IMR-90 (cell line): ENCODE measurements around the gene SMIM14. TPM values are rescaled to one million over a fixed set of nuclear protein-coding genes. Genes with fewer than 3 reads are reported as not detected.

Source experiments
- ATAC-seq: fragments of 200-7000 bp; cut with Tn5 transposase; 2 replicates; pipeline ENCODE4 v1.9.1; 2020; ENCODE audit warnings: low read depth, mild to moderate bottlenecking, moderate library complexity
- BruUV-seq: library from RNA; stranded (reverse); fragments of 400-500 nt; replicated peaks from 2 replicates; lab custom pipeline; 2021; lab: Mats Ljungman, UMichigan
- CTCF ChIA-PET: fragments of 300-600 bp; formaldehyde crosslinking; extraction: SDS; loops from one replicate; lab custom pipeline; 2021; ENCODE audit warnings: antibody characterized with exemption; lab: Yijun Ruan, JAX
- POLR2A ChIA-PET: fragments of 300-600 bp; sonication (Branson Sonifier 250); formaldehyde crosslinking; loops from one replicate; lab custom pipeline; 2022; ENCODE audit warnings: antibody characterized with exemption; ENCODE audit not compliant: unreplicated experiment; lab: Charles Lee
- DNase-seq: peaks from one replicate; pipeline ENCODE4 v3.0.0; 2013
- H2AFZ ChIP-seq: replicated peaks from 2 replicates; pipeline ENCODE3; 2013; ENCODE audit warnings: low read length, mild to moderate bottlenecking; ENCODE audit not compliant: poor library complexity
- H2AK5ac ChIP-seq: 2 replicates; pipeline ENCODE4 v1.6.1; 2013; ENCODE audit warnings: low read depth, low read length, inconsistent platforms
- H2AK9ac ChIP-seq: replicated peaks from 2 replicates; pipeline ENCODE3; 2013; ENCODE audit warnings: mild to moderate bottlenecking, low read depth, low read length, moderate library complexity; ENCODE audit not compliant: poor library complexity
- H2BK120ac ChIP-seq: 2 replicates; pipeline ENCODE4 v1.6.1; 2013; ENCODE audit warnings: low read depth, low read length, inconsistent platforms
- H2BK15ac ChIP-seq: 3 replicates; pipeline ENCODE4 v1.6.1; 2013; ENCODE audit warnings: low read depth, low read length, inconsistent platforms
- H2BK20ac ChIP-seq: 2 replicates; pipeline ENCODE4 v1.6.1; 2013; ENCODE audit warnings: low read depth, mild to moderate bottlenecking, inconsistent platforms, low read length, moderate library complexity
- H2BK5ac ChIP-seq: 2 replicates; pipeline ENCODE4 v1.6.1; 2013; ENCODE audit warnings: mild to moderate bottlenecking, low read depth, low read length, inconsistent platforms; ENCODE audit not compliant: poor library complexity, severe bottlenecking
- H3K14ac ChIP-seq: replicated peaks from 2 replicates; pipeline ENCODE4 v1.6.1; 2013; ENCODE audit warnings: low read depth, low read length, inconsistent platforms
- H3K18ac ChIP-seq: 2 replicates; pipeline ENCODE4 v1.6.1; 2013; ENCODE audit warnings: low read depth, low read length, control low read depth
- H3K23ac ChIP-seq: 2 replicates; pipeline ENCODE4 v1.6.1; 2013; ENCODE audit warnings: low read depth, low read length, inconsistent platforms
- H3K27ac ChIP-seq: 2 replicates; pipeline ENCODE4 v1.5.1; 2013; ENCODE audit warnings: mild to moderate bottlenecking, control low read depth, low read length; ENCODE audit not compliant: insufficient read depth
- H3K27me3 ChIP-seq: 2 replicates; pipeline ENCODE4 v1.6.1; 2013; ENCODE audit warnings: low read length; ENCODE audit not compliant: control insufficient read depth, insufficient read depth
- H3K36me3 ChIP-seq: 2 replicates; pipeline ENCODE4 v1.6.1; 2013; ENCODE audit warnings: low read length, mixed read lengths; ENCODE audit not compliant: control insufficient read depth, insufficient read depth
- H3K4ac ChIP-seq: 2 replicates; pipeline ENCODE4 v1.6.1; 2013; ENCODE audit warnings: low read depth, low read length, inconsistent platforms
- H3K4me1 ChIP-seq: 2 replicates; pipeline ENCODE4 v1.6.1; 2013; ENCODE audit warnings: low read length, mixed read lengths; ENCODE audit not compliant: control insufficient read depth, insufficient read depth
- H3K4me2 ChIP-seq: 2 replicates; pipeline ENCODE4 v1.6.1; 2013; ENCODE audit warnings: low read depth, mild to moderate bottlenecking, control low read depth, low read length, moderate library complexity
- H3K4me3 ChIP-seq: 2 replicates; pipeline ENCODE4 v1.5.1; 2013; ENCODE audit warnings: low read depth, mild to moderate bottlenecking, control low read depth, low read length, moderate library complexity; ENCODE audit not compliant: insufficient read depth
- H3K56ac ChIP-seq: 2 replicates; pipeline ENCODE4 v1.6.1; 2013; ENCODE audit warnings: low read length, inconsistent platforms; ENCODE audit not compliant: insufficient read depth; ENCODE audit errors: extremely low read depth
- H3K79me1 ChIP-seq, 2 experiments: 2 replicates each; pipeline ENCODE4 v1.6.1; 2013; ENCODE audit warnings: low read length in 2 of 2, inconsistent platforms in 1 of 2, low read depth in 1 of 2
- H3K9ac ChIP-seq: 2 replicates; pipeline ENCODE4 v1.6.1; 2013; ENCODE audit warnings: low read depth, low read length, control low read depth
- H3K9me1 ChIP-seq: 2 replicates; pipeline ENCODE4 v1.6.1; 2013; ENCODE audit warnings: low read length, inconsistent platforms; ENCODE audit not compliant: insufficient read depth
- H3K9me3 ChIP-seq: 2 replicates; pipeline ENCODE4 v1.6.1; 2013; ENCODE audit warnings: low read length; ENCODE audit not compliant: control insufficient read depth, insufficient read depth
- H4K20me1 ChIP-seq: 2 replicates; pipeline ENCODE4 v1.6.1; 2013; ENCODE audit warnings: low read length, inconsistent platforms; ENCODE audit not compliant: insufficient read depth
- H4K5ac ChIP-seq: 2 replicates; pipeline ENCODE4 v1.6.1; 2013; ENCODE audit warnings: mild to moderate bottlenecking, low read depth, low read length, control low read depth
- H4K8ac ChIP-seq, 2 experiments: 2 replicates each; pipeline ENCODE4 v1.6.1; 2013; ENCODE audit warnings: low read depth in 2 of 2, low read length in 2 of 2, control low read depth in 1 of 2, inconsistent platforms in 1 of 2
- H4K91ac ChIP-seq: 2 replicates; pipeline ENCODE4 v1.6.1; 2013; ENCODE audit warnings: low read depth, low read length, inconsistent platforms; ENCODE audit not compliant: insufficient read depth
- CEBPB ChIP-seq: IDR thresholded peaks from 2 replicates; pipeline ENCODE4 v1.6.1; 2012; ENCODE audit warnings: low read depth, low read length, improper control_type of control experiment
- FOS ChIP-seq: fragments of 150-350 bp; IDR thresholded peaks from 2 replicates; pipeline ENCODE4 v1.6.1; 2016; ENCODE audit warnings: low read depth, low read length
- MAFK ChIP-seq: IDR thresholded peaks from 2 replicates; pipeline ENCODE4 v1.6.1; 2012; ENCODE audit warnings: low read depth, low read length, improper control_type of control experiment
- RCOR1 ChIP-seq: IDR thresholded peaks from 2 replicates; pipeline ENCODE4 v1.6.1; 2012; ENCODE audit warnings: mild to moderate bottlenecking, low read length, improper control_type of control experiment; ENCODE audit not compliant: insufficient replicate concordance
- WGBS, 2 experiments: methylation state at CpG; one replicate each; pipeline versions ENCODE4 v1.1.5 to v1.1.7; 2013; ENCODE audit warnings: missing lambda C conversion rate in 2 of 2; ENCODE audit not compliant: insufficient read length in 1 of 2; ENCODE audit errors: extremely low coverage in 2 of 2; 5-methylcytosine and 5-hydroxymethylcytosine counted together
- dilution Hi-C: fragments of 300-500 bp; cut with HindIII; formaldehyde crosslinking; loops from one replicate; pipeline ENCODE4 v1.14.3; 2018; ENCODE audit warnings: low sequenced_read_pairs; ENCODE audit not compliant: unreplicated experiment
- in situ Hi-C: fragments of 300-500 bp; cut with MboI; formaldehyde crosslinking; loops from 3 replicates; pipeline ENCODE4 v1.14.3; 2019; ENCODE audit warnings: low sequenced_read_pairs, inconsistent platforms, mixed read lengths
- intact Hi-C: fragments of 100-400 bp; cut with micrococcal nuclease; formaldehyde crosslinking; loops from 2 replicates; pipeline ENCODE4 v1.10.0; 2022
- polyA plus RNA-seq, 3 experiments: library from polyadenylated mRNA; depleted of rRNA; stranded (reverse); fragments of >200 nt; gene quantifications; 2 replicates each; pipeline ENCODE4 v1.2.3, GENCODE V29; 2012; ENCODE audit warnings: low replicate concordance in 1 of 3
- total RNA-seq: library from RNA; depleted of rRNA; stranded (reverse); fragments of >200 nt; gene quantifications from 2 replicates; pipeline ENCODE4 v1.2.3, GENCODE V29; 2012

SMIM14 gene
- total and polyA plus RNA-seq, 2 of the 4 experiments (the other 2 are of a cell fraction) = 15.6 to 20.9 TPM

- in situ Hi-C loops (no loop called here), intact Hi-C loops (no loop called here), dilution Hi-C loops (no loop called here)
- Histone ChIP-seq H3K79me1 (peaks cover 0 to 16% of the 10 kb centered on the region in 2 experiments; a peak in 3 of 4 replicates), H3K9me1 (0 out of 2 replicates have a peak, but pooled peaks cover 3% of the 10 kb centered on the region), H3K4me3 (no peak overlapping the region), H3K9me3 (no peaks in the 10 kb centered on the region), H2BK15ac (no peak overlapping the region; the same call in 2 of the 3 replicates), H2AFZ (no peak overlapping the region), H3K23ac (no peak overlapping the region), H3K27ac (no peak overlapping the region), H4K5ac (no peak overlapping the region), H4K8ac (no peak overlapping the region), H3K4me1 (peaks cover 12% of the 10 kb centered on the region), H4K20me1 (peaks cover 7% of the 10 kb centered on the region), H3K4me2 (peak overlapping the region; percentile 76; the same call in 1 of the 2 replicates), H2BK120ac (no peak overlapping the region), H3K9ac (no peak overlapping the region), H3K27me3 (no peaks in the 10 kb centered on the region; the same call in 1 of the 2 replicates), H2AK9ac (no peak overlapping the region), H3K14ac (no peak overlapping the region), H2BK5ac (no peak overlapping the region), H2AK5ac (no peak overlapping the region), H3K56ac (no peak overlapping the region; the same call in 1 of the 2 replicates), H4K91ac (no peak overlapping the region), H3K18ac (no peak overlapping the region), H3K36me3 (peaks cover 3% of the 10 kb centered on the region), H3K4ac (no peak overlapping the region), H2BK20ac (no peak overlapping the region)
- BruUV-seq = no TSS peak
- ATAC-seq (peak; percentile 43; the same call in 1 of the 2 replicates), DNase-seq (peak; percentile 87)
- ChIA-PET POLR2A (no interaction called here), CTCF (no interaction called here)
- WGBS, 2 experiments = no CpG with 5 or more reads among the region's 3 CpGs
- TF ChIP-seq RCOR1 (no peak), MAFK (peak; percentile 58), CEBPB (peak; percentile 52; the same call in 1 of the 2 replicates), FOS (0 out of 2 replicates have a peak, but pooled peaks have one; percentile 23)
Observed at GRCh38 chr4:39614487-39615162, 24.0 kb downstream of the SMIM14 start.
